Peyer's patch (tissue), 4 donors: ENCODE results near the gene MEF2A. TPM values are rescaled to one million over a fixed set of nuclear protein-coding genes. Genes with fewer than 3 reads are reported as not detected.

Experiments used
- DNase-seq, 3 donors: peaks; one replicate each; pipeline ENCODE4 v3.0.0-alpha.2; 2017 to 2019
- H3K27ac ChIP-seq, 4 donors: fragments of 200-600 bp; sonication (generic); one replicate each; pipeline ENCODE4 v1.5.1; 2016 to 2019
- H3K27me3 ChIP-seq, 2 donors: fragments of 200-600 bp; sonication (generic); one replicate each; pipeline ENCODE4 v1.5.1; 2019
- H3K36me3 ChIP-seq, 3 donors: fragments of 200-600 bp; sonication (generic); one replicate each; pipeline ENCODE4 v1.5.1; 2016 to 2019
- H3K4me1 ChIP-seq, 4 donors: fragments of 200-600 bp; sonication (generic); one replicate each; pipeline ENCODE4 v1.5.1; 2016 to 2019
- H3K4me3 ChIP-seq, 4 donors: fragments of 200-600 bp; sonication (generic); 1 replicate in 3 of 4; 2 replicates in 1 of 4; pipeline ENCODE4 v1.5.1; 2016 to 2019; ENCODE audit warnings: mild to moderate bottlenecking in 1 of 4
- H3K9me3 ChIP-seq, 4 donors: fragments of 200-600 bp; sonication (generic); one replicate each; pipeline ENCODE4 v1.5.1; 2016 to 2019; ENCODE audit warnings: mild to moderate bottlenecking in 1 of 4
- POLR2A ChIP-seq, 2 donors: fragments of 450-650 bp; IDR thresholded peaks; one replicate each; pipeline ENCODE4 v1.5.1; 2017; ENCODE audit warnings: antibody characterized with exemption in 2 of 2, mild to moderate bottlenecking in 2 of 2, moderate library complexity in 2 of 2
- total RNA-seq, 4 donors: library from RNA; depleted of rRNA; stranded (reverse); fragments of >200 nt; gene quantifications; one replicate each; pipeline ENCODE4 v1.1.0, GENCODE V29; 2016
- TF ChIP-seq, protein P1 (sequence below), 6 experiments: fragments of 450-650 bp in 4 of 6; fragments of 200-600 bp in 2 of 6; sonication (generic) in 1 of 6; IDR thresholded peaks; one replicate each; pipeline ENCODE4 v1.5.1; 2017 to 2019; ENCODE audit warnings: antibody characterized with exemption in 6 of 6, mild to moderate bottlenecking in 3 of 6, moderate library complexity in 1 of 6

Gene MEF2A
- total RNA-seq, 4 donors from 2014 or later = 34.1 to 94.1 (median 41.4) TPM

DNA sequence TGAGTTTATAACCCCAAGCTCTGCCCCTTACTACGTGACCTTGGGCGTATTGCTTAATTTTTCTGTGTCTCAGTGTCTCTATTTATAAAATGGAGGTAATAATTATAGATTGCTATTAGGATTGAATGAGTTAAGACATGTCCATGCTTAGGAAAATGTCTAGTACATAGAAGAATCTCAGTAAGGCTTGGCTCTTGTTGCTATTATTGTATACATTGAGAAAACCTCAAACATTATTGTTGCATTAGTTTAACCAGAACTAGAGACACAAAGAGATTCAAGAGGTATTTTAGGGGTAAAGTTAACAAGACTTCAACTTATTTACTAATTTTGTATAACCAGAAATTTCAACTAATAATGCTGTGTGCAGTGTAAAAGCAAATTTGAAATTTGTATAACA lies 66.7 kb downstream of the MEF2A start:
- no peaks in the 10 kb centered on the region for H3K27me3 ChIP-seq
- no peak for TF ChIP-seq POLR2A (IDR thresholded peaks at IDR 0.05)
- TF ChIP-seq, protein P1, sequence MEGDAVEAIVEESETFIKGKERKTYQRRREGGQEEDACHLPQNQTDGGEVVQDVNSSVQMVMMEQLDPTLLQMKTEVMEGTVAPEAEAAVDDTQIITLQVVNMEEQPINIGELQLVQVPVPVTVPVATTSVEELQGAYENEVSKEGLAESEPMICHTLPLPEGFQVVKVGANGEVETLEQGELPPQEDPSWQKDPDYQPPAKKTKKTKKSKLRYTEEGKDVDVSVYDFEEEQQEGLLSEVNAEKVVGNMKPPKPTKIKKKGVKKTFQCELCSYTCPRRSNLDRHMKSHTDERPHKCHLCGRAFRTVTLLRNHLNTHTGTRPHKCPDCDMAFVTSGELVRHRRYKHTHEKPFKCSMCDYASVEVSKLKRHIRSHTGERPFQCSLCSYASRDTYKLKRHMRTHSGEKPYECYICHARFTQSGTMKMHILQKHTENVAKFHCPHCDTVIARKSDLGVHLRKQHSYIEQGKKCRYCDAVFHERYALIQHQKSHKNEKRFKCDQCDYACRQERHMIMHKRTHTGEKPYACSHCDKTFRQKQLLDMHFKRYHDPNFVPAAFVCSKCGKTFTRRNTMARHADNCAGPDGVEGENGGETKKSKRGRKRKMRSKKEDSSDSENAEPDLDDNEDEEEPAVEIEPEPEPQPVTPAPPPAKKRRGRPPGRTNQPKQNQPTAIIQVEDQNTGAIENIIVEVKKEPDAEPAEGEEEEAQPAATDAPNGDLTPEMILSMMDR (IDR thresholded peaks at IDR 0.05) = no peak
- peaks cover 0 to 6% (median 0%) of the 10 kb centered on the region in 4 donors for H3K4me1 ChIP-seq
- no peaks in the 10 kb centered on the region for H3K36me3 ChIP-seq
- H3K9me3 ChIP-seq = no peaks in the 10 kb centered on the region
- H3K27ac ChIP-seq = peak overlapping the region in 2 of 4 donors; percentile 7 to 16
- no peak for DNase-seq
- no peak overlapping the region for H3K4me3 ChIP-seq

DNA sequence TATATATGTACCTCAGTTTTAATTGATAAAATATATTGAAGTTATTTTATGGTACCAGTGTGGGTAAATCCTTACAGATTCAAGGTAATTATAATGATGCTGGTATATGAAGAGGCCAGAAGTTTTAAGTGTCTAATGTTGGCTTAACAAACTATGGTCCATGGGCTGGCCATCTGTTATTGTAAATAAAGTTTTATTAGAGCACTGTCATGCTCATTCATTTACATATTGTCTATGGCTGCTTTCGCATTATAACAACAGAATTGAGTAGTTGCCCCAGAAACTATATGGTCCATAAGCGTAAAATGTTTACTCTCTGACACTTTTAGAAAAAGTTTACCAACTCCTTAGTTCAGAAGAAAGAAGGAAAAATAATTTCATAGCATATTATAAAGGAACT lies 67.9 kb downstream of the MEF2A start:
- no peak for DNase-seq
- Histone ChIP-seq H3K4me3 (no peak overlapping the region), H3K9me3 (no peaks in the 10 kb centered on the region), H3K27me3 (no peaks in the 10 kb centered on the region), H3K4me1 (peaks cover 0 to 6% (median 0%) of the 10 kb centered on the region in 4 donors), H3K36me3 (no peaks in the 10 kb centered on the region), H3K27ac (no peak overlapping the region)
- TF ChIP-seq, protein P1 (IDR thresholded peaks at IDR 0.05) = no peak
- TF ChIP-seq POLR2A (IDR thresholded peaks at IDR 0.05) = no peak

DNA sequence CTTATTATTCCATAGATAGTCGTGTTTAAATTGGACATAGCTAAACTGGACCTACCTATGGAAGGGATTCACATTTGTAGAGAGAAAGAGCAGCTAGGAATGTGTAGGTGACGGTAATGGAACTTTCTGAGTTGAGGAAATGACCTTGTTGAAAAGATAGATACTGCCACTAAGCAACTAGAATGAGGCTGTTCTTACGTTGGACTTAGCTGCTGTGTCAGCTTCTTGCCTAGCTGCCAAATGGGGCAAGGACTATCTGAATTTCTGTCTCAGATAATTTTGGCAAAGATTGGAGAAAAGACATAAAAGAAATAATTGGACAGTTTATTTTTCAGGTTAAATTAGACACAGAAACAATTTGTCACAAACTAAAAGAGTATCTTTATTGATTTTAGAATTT lies 68.8 kb downstream of the MEF2A start:
- TF ChIP-seq, protein P1 (IDR thresholded peaks at IDR 0.05) = no peak
- no peak for TF ChIP-seq POLR2A (IDR thresholded peaks at IDR 0.05)
- no peaks in the 10 kb centered on the region for H3K9me3 ChIP-seq
- no peaks in the 10 kb centered on the region for H3K36me3 ChIP-seq
- no peaks in the 10 kb centered on the region for H3K27me3 ChIP-seq
- no peak overlapping the region for H3K4me3 ChIP-seq
- no peak overlapping the region for H3K27ac ChIP-seq
- DNase-seq = no peak
- peaks cover 0 to 6% (median 0%) of the 10 kb centered on the region in 4 donors for H3K4me1 ChIP-seq

DNA sequence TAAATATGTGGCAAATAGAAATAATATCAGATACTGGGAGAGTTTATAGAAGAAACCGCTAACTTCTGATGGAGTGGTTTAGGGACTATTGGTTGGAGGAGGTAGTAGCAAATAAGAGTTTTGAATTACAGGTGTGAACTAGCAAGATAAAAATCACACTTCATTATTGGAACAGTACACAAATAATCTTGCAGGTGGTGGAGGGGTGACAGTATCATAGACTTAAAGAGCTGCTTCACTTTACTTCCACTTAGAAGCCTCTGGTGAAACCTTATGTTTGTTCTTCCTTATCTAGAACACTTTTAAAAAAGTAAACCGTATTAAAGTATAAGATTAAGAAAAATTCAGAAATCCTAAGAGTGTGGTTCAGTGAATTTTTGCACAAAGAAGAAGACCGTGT lies 69.4 kb downstream of the MEF2A start:
- Histone ChIP-seq H3K27ac (no peak overlapping the region), H3K9me3 (no peaks in the 10 kb centered on the region), H3K4me3 (no peak overlapping the region), H3K27me3 (no peaks in the 10 kb centered on the region), H3K36me3 (no peaks in the 10 kb centered on the region), H3K4me1 (peaks cover 0 to 6% (median 0%) of the 10 kb centered on the region in 4 donors)
- no peak for TF ChIP-seq POLR2A (IDR thresholded peaks at IDR 0.05)
- TF ChIP-seq, protein P1 (IDR thresholded peaks at IDR 0.05) = no peak
- no peak for DNase-seq

DNA sequence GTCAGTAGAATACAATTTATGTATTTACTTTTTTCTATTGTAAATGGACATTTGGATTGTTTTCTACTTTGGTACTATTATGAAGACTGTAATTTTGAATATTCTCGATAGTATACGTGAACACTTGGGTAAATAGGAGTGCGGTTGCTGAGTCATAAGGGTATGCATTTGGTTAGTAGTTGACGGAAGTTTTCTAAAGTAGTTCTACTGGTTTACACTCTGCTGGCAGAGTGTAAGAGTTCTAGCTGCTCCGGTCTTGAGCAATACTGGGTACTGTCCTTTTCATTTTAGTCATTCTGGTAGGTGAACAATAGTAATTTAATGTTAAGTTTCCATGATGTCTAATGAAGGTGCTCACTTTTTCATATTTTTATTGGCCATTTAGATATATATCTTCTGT lies 70.0 kb downstream of the MEF2A start:
- no peak for TF ChIP-seq POLR2A (IDR thresholded peaks at IDR 0.05)
- TF ChIP-seq, protein P1 (IDR thresholded peaks at IDR 0.05) = no peak
- Histone ChIP-seq H3K27ac (no peak overlapping the region), H3K27me3 (no peaks in the 10 kb centered on the region), H3K4me1 (peaks cover 0 to 6% (median 0%) of the 10 kb centered on the region in 4 donors), H3K36me3 (no peaks in the 10 kb centered on the region), H3K4me3 (no peak overlapping the region), H3K9me3 (no peaks in the 10 kb centered on the region)
- no peak for DNase-seq
